DMS79 treated with DMSO at 0.1 percent for 48 hours (cell line): ENCODE measurements around the gene CEP83.
"Not testable (repeated sequence)": the region's sequence is repeated elsewhere in the genome, so short reads cannot be mapped to it uniquely, and the experiment has no call there.

Experiments
- DNase-seq: peaks from one replicate; lab custom pipeline; 2025; lab: John Stamatoyannopoulos, UW

The CEP83 gene

DNA sequence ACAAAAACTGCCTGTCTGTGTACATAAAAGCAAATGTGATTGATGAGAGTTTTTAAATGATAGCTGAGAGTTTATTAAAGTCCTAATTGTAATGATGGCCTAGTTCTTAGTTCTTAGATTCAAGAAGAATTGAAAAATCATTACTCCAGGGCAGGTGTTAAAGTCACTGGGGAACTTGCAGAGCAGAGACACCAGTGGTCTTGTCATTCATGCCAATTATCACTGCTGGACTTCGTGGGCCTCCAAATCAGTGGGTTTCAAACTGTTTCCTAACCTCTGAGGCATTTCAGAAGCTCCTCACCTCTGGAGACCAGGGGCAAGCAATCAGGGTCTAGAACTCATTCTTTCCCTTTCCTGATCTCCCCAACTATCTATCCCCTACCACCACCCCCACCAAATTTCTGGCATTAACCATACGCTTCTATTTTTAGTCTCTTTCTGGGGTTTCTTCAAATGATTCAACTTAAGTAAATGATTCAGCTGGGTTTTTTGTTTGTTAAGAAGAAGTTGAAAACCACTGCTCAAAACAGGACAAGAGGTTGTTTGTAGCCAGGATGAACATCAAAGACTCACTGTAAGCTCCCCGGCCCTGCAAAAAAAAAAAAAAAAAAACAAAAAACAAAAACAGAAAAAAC is 80.1 kb downstream of the CEP83 start:
- no peak for DNase-seq

GRCh38 chr12:94377599-94377998 is 82.1 kb downstream of the CEP83 start:
- DNase-seq = no peak

DNA sequence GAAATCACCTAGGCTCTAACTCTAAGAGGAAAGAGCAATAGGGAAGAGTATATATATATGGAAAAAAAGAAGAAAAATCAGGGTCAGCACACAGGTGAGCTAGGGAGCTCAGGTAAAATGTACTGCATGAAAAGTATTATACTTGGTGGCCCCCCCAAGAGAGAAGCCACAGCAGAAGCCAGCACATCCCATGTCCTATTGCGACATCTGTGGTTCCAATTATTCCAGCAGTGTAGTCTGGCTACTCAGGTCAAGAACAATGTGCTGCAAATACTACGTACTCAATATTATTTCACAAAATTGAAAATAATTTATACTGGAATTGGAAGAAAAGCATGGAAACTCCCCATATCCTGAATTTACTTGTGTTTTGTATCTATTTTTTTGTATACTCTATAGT is 85.5 kb downstream of the CEP83 start:
- no peak for DNase-seq

GRCh38 chr12:94372461-94372860 is 87.2 kb downstream of the CEP83 start:
- no peak for DNase-seq

- no peak for DNase-seq
Observed at GRCh38 chr12:94362653-94363052, 97.0 kb downstream of the CEP83 start.

GRCh38 chr12:94359761-94360160 is 99.9 kb downstream of the CEP83 start:
- no peak for DNase-seq

GRCh38 chr12:94353130-94353529 is 106.5 kb downstream of the CEP83 start:
- no peak for DNase-seq

- no peak for DNase-seq
Observed at GRCh38 chr12:94340573-94340972, 119.1 kb downstream of the CEP83 start.

- DNase-seq = no peak
Observed at GRCh38 chr12:94338006-94338794, 121.5 kb downstream of the CEP83 start.

GRCh38 chr12:94336211-94336925 is 123.3 kb downstream of the CEP83 start:
- DNase-seq = no peak

DNA sequence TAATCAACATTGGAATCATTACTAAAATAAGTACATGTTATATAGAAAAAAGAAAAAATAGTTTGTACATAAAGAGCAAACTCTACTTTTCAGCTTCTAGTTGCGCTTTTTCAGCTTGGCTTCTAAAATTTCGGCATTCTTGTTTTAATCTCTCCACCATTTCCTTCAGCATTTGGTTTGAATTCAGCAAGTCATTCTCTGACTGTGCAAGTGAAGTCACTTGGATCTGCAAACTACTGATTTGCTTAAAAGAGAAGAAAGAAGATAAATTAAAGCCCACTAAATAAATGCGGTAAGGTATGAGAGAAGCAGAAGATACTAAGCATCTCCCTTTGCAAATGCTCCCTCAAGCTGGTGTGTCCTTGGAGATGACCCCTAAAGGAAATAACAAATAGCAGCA is 126.3 kb downstream of the CEP83 start:
- DNase-seq = no peak

- DNase-seq = no peak
Observed at GRCh38 chr12:94329366-94329765, 130.3 kb downstream of the CEP83 start.

- DNase-seq = no peak
Observed at GRCh38 chr12:94327809-94328208, 131.9 kb downstream of the CEP83 start.

DNA sequence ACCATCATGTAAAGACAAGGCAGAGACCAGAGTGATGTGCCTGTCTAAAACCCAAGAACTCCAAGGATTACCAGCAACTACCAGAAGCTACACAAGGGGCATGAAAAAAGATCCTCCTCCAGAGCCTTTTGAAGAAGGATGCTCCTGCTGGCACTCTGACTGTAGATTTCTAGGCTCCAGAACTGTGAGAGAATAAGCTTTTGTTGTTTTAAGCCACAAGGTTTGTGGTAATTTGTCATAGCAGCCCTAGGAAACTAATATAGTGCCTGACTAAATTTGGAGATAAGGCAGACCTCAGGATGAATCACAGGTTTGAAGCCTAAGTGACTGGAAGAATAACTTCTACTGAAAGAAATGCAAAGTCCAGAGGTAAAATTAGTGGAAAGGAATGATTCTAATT is 132.9 kb downstream of the CEP83 start:
- no peak for DNase-seq

DNA sequence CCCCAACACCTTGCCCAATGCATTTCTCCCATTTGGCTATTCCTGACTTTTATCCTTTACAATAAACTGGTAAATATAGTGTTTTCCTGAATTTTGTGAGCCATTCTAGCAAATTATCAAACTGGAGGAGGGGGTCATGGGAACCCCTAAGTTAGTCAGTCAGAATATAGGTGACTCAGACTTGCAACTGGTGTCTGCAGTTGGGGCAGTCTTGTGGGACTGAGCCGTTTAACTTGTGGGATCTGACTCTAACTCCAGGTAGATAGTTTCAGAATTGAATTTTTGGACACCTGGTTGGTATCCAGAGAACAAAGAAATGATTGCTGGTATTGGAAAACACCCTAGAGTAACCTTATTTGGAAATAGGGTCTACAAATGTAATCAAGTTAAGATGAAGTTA is 133.4 kb downstream of the CEP83 start:
- DNase-seq = no peak

DNA sequence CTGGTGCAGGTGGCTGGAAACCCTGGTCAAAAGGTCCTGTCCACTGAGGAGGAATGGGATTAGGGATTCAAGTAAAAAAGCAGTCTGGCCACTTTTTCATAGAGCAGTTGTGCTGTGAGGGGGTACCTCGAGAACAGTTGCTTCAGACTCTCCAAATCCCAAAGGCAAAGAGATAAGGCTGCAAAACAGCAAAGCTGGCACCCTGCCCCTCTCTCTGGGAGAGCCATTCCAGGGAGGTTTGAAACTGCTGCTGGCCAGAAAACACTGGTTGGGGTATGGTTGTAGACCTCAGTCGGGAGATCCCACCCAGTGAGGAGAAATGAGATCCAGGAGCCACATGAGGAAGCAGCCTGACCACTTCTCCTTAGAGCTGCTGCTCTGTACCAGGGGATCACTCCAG is 137.3 kb downstream of the CEP83 start:
- DNase-seq = no peak

GRCh38 chr12:94320109-94320508 is 139.6 kb downstream of the CEP83 start:
- DNase-seq = no peak

DNA sequence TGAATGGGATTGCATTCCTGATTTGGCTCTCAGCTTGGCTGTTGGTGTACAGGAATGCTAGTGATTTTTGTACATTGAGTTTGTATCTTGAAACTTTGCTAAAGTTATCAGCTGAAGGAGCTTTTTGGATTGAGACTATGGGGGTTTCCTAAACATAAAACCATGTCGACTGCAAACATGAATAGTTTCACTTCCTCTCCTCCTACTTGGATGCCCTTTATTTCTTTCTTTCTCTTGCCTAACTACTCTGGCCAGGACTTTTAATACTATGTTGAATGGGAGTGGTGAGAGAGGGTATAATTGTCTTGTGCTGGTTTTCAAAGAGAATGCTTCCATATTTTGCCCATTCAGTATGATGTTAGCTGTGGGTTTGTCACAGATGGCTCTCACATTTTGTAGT is 141.5 kb downstream of the CEP83 start:
- no peak for DNase-seq

GRCh38 chr12:94316600-94316999 is 143.1 kb downstream of the CEP83 start:
- not testable (repeated sequence) for DNase-seq

- DNase-seq = no peak
Observed at GRCh38 chr12:94312378-94312777, 147.3 kb downstream of the CEP83 start.

DNA sequence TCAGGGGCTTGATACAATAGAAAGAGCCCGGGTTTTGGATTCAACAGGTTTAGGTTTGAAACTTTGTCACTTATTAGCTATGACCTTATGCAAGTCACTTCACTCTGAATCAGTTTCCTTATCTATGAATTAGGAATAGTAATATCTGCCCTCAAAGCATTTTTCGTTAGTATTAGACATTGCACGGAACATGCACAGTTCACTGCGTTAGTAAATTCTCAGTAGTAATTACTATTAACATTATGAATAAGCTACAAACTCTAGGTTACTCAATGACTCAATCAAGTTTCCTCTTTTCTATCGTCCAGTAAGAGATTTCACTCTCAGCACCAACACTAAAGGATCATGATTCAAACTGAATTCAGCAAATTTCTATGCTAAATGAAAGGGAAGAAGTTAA is 150.3 kb downstream of the CEP83 start:
- DNase-seq = no peak

- DNase-seq = no peak
Observed at GRCh38 chr12:94308612-94309011, 151.1 kb downstream of the CEP83 start.
